NCI-H510A (cell line): Measurements from ENCODE around the gene CFAP43.
"Not testable (repeated sequence)": the region's sequence is repeated elsewhere in the genome, so short reads cannot be mapped to it uniquely, and the experiment has no call there.

ENCODE experiments used
- DNase-seq: peaks from one replicate; lab custom pipeline; 2025; lab: John Stamatoyannopoulos, UW

CFAP43 gene

GRCh38 chr10:104218751-104219150 lies 13.4 kb downstream of the CFAP43 start:
- DNase-seq, result no peak

GRCh38 chr10:104216631-104217030 lies 15.5 kb downstream of the CFAP43 start:
- DNase-seq, result no peak

GRCh38 chr10:104209575-104210198 lies 22.5 kb downstream of the CFAP43 start:
- DNase-seq, result no peak

GRCh38 chr10:104208730-104209129 lies 23.4 kb downstream of the CFAP43 start:
- DNase-seq, result no peak

- no peak for DNase-seq
Observed at GRCh38 chr10:104202231-104202630, 29.9 kb downstream of the CFAP43 start.

- no peak for DNase-seq
Observed at GRCh38 chr10:104201636-104202035, 30.5 kb downstream of the CFAP43 start.

GRCh38 chr10:104199567-104199966 lies 32.6 kb downstream of the CFAP43 start:
- no peak for DNase-seq

- no peak for DNase-seq
Observed at GRCh38 chr10:104197364-104197763, 34.8 kb downstream of the CFAP43 start.

GRCh38 chr10:104195706-104196105 lies 36.5 kb downstream of the CFAP43 start:
- no peak for DNase-seq

- no peak for DNase-seq
Observed at GRCh38 chr10:104193787-104194186, 38.4 kb downstream of the CFAP43 start.

- no peak for DNase-seq
Observed at GRCh38 chr10:104190695-104191094, 41.5 kb downstream of the CFAP43 start.

GRCh38 chr10:104183682-104184081 lies 48.5 kb downstream of the CFAP43 start:
- no peak for DNase-seq

- not testable (repeated sequence) for DNase-seq
Observed at GRCh38 chr10:104174136-104174535, 58.0 kb downstream of the CFAP43 start.

GRCh38 chr10:104170610-104171254 lies 61.4 kb downstream of the CFAP43 start:
- DNase-seq, result no peak

GRCh38 chr10:104155591-104155990 lies 76.6 kb downstream of the CFAP43 start:
- no peak for DNase-seq

GRCh38 chr10:104151737-104152136 lies 80.4 kb downstream of the CFAP43 start:
- no peak for DNase-seq

GRCh38 chr10:104150139-104150538 lies 82.0 kb downstream of the CFAP43 start:
- DNase-seq, result no peak

GRCh38 chr10:104146882-104147281 lies 85.3 kb downstream of the CFAP43 start:
- DNase-seq, result no peak

- no peak for DNase-seq
Observed at GRCh38 chr10:104144931-104145330, 87.2 kb downstream of the CFAP43 start.

GRCh38 chr10:104143829-104144228 lies 88.3 kb downstream of the CFAP43 start:
- no peak for DNase-seq

GRCh38 chr10:104142081-104142480 lies 90.1 kb downstream of the CFAP43 start:
- DNase-seq, result no peak

- no peak for DNase-seq
Observed at GRCh38 chr10:104139221-104139620, 92.9 kb downstream of the CFAP43 start.

GRCh38 chr10:104138131-104138530 lies 94.0 kb downstream of the CFAP43 start:
- no peak for DNase-seq

GRCh38 chr10:104130041-104130440 lies 102.1 kb downstream of the CFAP43 start:
- DNase-seq, result no peak
